GM13976 (cell line): Measurements from ENCODE around the gene CMIP.

ENCODE experiments used
- DNase-seq: peaks from one replicate; pipeline ENCODE4 v3.0.0; 2012; ENCODE audit warnings: low spot score
- in situ Hi-C: fragments of 300-500 bp; cut with MboI; formaldehyde crosslinking; loops from one replicate; pipeline ENCODE4 v1.12.0; 2022; ENCODE audit warnings: low sequenced_read_pairs, mixed read lengths, inconsistent platforms; ENCODE audit not compliant: unreplicated experiment
- TF ChIP-seq, protein P1 (sequence below): IDR thresholded peaks from 2 replicates; pipeline ENCODE4 v1.5.1; 2012; ENCODE audit warnings: borderline replicate concordance, mild to moderate bottlenecking; ENCODE audit not compliant: insufficient read depth; ENCODE audit errors: extremely low read depth, missing control alignments, control extremely low read depth

Gene CMIP

DNA sequence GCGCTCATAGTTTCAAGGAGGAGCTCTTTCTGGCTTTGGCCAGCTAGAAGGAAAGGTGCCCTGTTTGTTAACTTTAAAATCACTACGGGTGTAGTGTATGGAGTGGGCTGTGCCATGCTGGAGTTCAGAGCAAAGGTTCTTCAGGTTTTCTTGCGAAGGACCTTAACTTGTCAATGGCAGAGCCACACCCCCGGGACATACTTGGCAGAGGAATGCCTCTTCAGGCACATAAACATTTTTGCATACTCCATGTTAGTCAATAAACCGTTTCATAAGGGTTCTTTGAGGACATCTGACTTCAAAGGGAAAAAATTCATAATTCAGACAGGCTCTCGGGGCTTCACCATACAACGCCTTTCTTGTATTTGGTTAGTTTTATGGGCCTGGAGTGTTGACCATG, 221.5 kb downstream of the CMIP start:
- in situ Hi-C loops: no loop called here
- no peak for DNase-seq
- TF ChIP-seq, protein P1, sequence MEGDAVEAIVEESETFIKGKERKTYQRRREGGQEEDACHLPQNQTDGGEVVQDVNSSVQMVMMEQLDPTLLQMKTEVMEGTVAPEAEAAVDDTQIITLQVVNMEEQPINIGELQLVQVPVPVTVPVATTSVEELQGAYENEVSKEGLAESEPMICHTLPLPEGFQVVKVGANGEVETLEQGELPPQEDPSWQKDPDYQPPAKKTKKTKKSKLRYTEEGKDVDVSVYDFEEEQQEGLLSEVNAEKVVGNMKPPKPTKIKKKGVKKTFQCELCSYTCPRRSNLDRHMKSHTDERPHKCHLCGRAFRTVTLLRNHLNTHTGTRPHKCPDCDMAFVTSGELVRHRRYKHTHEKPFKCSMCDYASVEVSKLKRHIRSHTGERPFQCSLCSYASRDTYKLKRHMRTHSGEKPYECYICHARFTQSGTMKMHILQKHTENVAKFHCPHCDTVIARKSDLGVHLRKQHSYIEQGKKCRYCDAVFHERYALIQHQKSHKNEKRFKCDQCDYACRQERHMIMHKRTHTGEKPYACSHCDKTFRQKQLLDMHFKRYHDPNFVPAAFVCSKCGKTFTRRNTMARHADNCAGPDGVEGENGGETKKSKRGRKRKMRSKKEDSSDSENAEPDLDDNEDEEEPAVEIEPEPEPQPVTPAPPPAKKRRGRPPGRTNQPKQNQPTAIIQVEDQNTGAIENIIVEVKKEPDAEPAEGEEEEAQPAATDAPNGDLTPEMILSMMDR: no peak

DNA sequence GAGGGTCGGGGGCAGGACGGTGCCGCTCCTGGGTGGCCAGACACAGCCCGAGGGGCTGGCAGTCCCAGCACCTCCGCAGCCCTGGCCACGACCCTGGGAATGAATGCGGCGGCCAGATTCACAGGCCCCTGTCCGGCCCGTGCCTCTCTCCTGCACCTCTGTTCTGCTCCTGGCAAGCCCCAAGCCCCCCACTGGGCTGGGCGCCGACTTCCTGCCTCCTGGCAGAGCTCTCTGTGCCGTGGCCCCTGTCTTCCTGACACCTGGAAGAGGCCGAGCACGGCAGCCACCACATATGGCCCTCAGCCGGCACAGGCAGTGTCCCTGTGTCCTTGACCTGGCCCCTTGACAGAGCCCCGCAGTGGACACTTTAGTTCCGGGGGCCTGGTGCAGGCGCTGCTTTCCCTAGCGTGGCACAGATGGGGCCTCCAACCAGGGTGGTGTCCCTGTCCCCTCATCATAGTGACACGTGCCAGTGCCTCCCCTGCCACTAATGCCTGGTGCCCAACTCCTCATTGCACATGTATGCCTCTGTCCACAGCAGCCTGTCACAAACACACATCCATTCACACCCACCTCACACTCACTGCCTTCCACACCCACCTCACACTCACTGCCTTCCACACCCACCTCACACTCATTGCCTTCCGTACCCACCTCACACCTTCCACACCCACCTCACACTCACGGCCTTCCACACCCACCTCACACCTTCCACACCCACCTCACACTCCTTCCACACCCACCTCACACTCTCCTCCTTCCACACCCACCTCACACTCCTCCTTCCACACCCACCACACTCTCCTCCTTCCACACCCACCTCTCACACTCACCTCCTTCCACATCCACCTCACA, 223.9 kb downstream of the CMIP start:
- no peak for DNase-seq
- in situ Hi-C loops: no loop called here
- TF ChIP-seq, protein P1: no peak

DNA sequence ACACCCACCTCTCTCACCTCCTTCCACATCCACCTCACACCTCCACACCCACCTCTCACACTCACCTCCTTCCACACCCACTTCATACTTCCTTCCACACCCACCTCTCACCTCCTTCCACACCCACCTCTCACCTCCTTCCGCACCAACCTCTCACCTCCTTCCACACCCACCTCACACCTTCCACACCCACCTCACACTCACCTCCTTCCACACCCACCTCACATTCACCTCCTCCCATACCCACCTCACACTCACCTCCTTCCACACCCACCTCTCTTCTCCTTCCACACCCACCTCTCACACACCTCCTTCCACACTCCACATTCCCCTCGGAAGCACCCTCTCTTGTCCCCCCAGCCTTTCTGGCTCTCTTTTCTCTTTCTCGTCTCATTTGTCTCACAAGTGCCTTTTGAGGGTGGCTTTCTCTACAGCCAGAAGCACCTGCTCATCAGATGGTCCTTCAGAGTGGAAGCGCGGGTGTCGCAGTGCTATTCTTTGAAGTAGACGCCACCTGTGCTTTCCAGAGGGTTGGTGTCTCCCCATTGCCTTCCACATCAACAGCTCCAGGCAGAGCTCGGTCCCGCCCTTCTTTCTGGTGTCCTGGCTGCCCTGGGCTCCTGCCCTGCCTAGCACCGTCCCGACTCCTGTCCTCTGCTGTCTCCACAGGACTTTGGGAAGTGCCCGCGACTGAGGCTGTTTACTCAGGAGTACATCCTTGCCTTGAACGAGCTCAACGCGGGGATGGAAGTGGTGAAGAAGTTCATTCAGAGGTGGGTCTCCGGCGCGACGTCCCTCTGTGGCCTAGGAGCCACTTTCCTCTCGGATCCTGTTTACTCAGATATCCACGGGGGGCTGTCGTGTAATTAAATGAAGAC, 225.1 kb downstream of the CMIP start:
- TF ChIP-seq, protein P1: no peak
- in situ Hi-C loops: no loop called here
- DNase-seq: no peak

DNA sequence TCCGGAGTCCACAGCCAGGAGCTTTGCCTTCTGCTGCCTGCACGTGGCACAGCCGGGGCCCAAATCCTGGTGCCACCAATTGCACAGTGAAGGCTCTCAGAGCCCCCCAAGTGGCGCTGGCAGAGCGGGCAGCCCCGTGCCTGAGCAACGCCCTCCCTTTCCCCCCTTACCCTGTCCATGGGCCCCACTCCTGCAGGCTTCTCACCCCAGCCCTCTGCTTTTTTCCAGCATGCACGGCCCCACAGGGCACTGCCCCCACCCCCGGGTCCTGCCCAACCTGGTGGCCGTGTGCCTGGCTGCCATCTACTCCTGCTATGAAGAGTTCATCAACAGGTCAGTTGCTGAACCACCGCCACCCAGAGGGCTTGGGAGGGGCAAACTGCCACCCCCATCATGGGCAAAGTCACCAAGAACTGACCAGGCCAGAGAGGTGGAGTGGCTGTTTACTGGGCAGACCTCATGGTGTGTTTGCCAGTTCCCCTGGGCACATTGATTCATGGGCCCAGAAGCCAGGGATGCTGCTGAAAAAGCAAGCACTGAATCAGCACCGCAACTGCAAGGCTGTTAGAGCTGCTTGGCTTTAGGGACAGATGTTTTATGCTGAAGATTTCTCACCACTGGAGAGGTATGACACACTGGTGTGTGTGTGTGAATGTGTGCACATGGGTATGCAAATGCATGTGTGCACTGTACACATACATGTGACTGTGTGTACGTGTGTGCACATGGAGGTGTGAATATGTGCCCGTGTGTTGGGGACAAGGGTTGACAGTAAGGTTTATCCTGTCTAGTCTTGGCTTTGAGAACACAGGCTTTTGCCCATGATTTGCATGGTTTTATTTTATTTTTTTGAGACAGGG, 227.4 kb downstream of the CMIP start:
- TF ChIP-seq, protein P1: no peak
- DNase-seq: no peak
- in situ Hi-C loops: no loop called here

DNA sequence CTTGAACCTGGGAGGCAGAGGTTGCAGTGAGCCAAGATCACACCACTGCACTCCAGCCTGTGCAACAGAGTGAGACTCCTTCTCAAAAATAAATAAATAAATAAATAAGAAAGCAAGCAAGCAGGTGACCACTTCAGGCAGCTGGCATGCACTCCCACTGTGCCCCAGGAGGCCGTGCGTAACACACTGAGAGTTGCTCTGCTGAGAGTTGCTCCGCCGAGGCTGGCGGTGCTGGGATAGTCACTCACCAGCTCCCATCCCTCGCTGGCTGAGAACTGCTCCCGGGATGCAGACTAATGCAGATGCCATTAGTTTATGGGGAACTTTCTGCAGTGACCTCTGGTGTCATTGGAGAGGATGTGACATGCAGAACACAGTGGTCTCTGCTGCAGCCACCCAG, 228.8 kb downstream of the CMIP start:
- no peak for DNase-seq
- in situ Hi-C loops: no loop called here
- TF ChIP-seq, protein P1: no peak

DNA sequence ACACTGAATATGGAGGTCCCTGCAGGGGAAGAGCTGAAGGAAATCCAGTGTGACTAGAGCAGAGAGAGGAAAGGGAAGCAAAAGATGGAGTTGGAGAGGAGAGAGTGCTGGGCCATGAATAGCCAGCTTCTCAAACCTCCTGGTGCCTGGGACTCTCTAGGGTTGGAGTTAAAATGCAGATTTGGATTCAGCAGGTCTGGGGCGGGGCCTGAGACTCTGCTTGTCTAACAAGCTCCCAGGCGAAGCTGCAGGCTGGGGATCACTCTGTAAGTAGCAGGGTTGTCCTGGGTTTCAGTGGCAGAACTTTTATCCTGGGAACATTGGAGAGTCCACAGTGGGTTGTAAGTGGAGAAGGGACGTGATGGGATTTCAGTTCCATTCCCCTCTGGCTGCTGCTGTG, 231.1 kb downstream of the CMIP start:
- in situ Hi-C loops: no loop called here
- TF ChIP-seq, protein P1: no peak
- no peak for DNase-seq
